Kidney (tissue), 14 donors: ENCODE data around the gene CCDC107. TPM values are rescaled to one million over a fixed set of nuclear protein-coding genes. Genes with fewer than 3 reads are reported as not detected.

Experiments used
- DNase-seq, 5 donors: peaks; one replicate each; pipeline ENCODE4 v3.0.0-alpha.2; 2013 to 2020
- FAIRE-seq: peaks from 2 replicates; lab custom pipeline; 2012; peaks lifted over from hg19 to GRCh38; lab: Jason Lieb, UNC
- H3K27ac ChIP-seq, 2 donors: one replicate each; pipeline ENCODE4 v1.7.0; 2013; ENCODE audit warnings: low read depth in 2 of 2, low read length in 2 of 2, inconsistent platforms in 1 of 2
- H3K27me3 ChIP-seq: one replicate; pipeline ENCODE4 v1.7.1; 2013; ENCODE audit warnings: low read length, inconsistent platforms; ENCODE audit not compliant: control insufficient read depth, insufficient read depth
- H3K36me3 ChIP-seq, 3 donors: one replicate each; pipeline versions ENCODE4 v1.7.0 to v1.7.1; 2013; ENCODE audit warnings: low read length in 3 of 3, control low read depth in 1 of 3, inconsistent platforms in 1 of 3; ENCODE audit not compliant: insufficient read depth in 3 of 3, control insufficient read depth in 2 of 3
- H3K4me1 ChIP-seq, 3 donors: one replicate each; pipeline versions ENCODE4 v1.7.0 to v1.7.1; 2013; ENCODE audit warnings: low read length in 3 of 3, inconsistent platforms in 1 of 3, low read depth in 1 of 3; ENCODE audit not compliant: control insufficient read depth in 2 of 3, insufficient read depth in 2 of 3
- H3K4me3 ChIP-seq, 3 donors: one replicate each; pipeline versions ENCODE4 v1.7.0 to v1.8.1; 2013; ENCODE audit warnings: low read length in 3 of 3, control low read depth in 1 of 3, inconsistent platforms in 1 of 3
- H3K9ac ChIP-seq, 3 donors: one replicate each; pipeline versions ENCODE4 v1.7.0 to v1.7.1; 2013; ENCODE audit warnings: low read length in 3 of 3, control low read depth in 1 of 3, inconsistent platforms in 1 of 3
- H3K9me3 ChIP-seq, 3 donors: one replicate each; pipeline versions ENCODE4 v1.7.0 to v1.7.1; 2013; ENCODE audit warnings: low read length in 3 of 3, control low read depth in 1 of 3, inconsistent platforms in 1 of 3; ENCODE audit not compliant: control insufficient read depth in 2 of 3, insufficient read depth in 1 of 3
- intact Hi-C: fragments of 100-400 bp; cut with DNase I; formaldehyde crosslinking; loops from one replicate; pipeline ENCODE4 v1.11.1; 2022
- polyA plus RNA-seq: library from polyadenylated mRNA; stranded (reverse); fragments of 350-450 nt; fragmentation: Illumina TruSeq; extraction: RNeasy Lipid Tissue Mini Kit (QIAGEN cat#74804); gene quantifications from one replicate; pipeline ENCODE4 v1.2.3, GENCODE V29; 2014; ENCODE audit warnings: low read depth, low replicate concordance; ENCODE audit not compliant: insufficient read depth
- total RNA-seq: library from RNA; stranded (reverse); fragmentation: NEBNext Ultra II Directional; extraction: Animal tissue kit (Norgen Biotek cat#: 25700); gene quantifications from one replicate; pipeline ENCODE4 v1.2.1, GENCODE V29; 2021
- TF ChIP-seq, protein P1 (sequence below): IDR thresholded peaks from 3 replicates; pipeline ENCODE4 v1.5.1; 2012; ENCODE audit warnings: mild to moderate bottlenecking, moderate library complexity, borderline replicate concordance; ENCODE audit not compliant: insufficient read depth; ENCODE audit errors: extremely low read depth
- donor health status: control.
- donor health status: control.
- donor health status: control.
- donor health status: control.
- donor health status: control.
- donor health status: DM: yes; HTN: yes; CAD: no.
- donor health status: Normal renal cell carcinoma (clear cell type).

Gene CCDC107
- total and polyA plus RNA-seq, 2 donors from 2014 or later: 26.8 to 52.3 TPM

DNA sequence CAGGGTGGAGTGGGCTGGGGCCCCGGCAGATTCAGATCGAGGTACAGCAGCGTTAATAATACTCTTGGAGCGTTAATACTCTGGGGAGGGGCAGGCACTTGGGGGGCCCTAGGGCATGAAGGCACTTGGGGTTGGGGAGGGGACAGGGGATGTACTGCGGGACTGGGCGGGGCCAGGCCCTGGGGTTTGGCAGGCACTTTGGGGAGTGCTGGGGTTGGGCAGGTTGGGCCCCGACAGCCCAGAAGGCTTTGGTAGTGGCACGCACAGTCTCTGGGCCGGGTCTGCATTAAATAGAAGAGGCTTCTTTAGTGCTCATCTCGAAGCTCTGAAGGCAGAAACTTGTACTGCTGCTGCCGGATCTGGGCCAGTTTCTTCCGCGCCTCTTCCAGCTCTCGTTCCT, 39.4 kb downstream of the CCDC107 start:
- TF ChIP-seq, protein P1, sequence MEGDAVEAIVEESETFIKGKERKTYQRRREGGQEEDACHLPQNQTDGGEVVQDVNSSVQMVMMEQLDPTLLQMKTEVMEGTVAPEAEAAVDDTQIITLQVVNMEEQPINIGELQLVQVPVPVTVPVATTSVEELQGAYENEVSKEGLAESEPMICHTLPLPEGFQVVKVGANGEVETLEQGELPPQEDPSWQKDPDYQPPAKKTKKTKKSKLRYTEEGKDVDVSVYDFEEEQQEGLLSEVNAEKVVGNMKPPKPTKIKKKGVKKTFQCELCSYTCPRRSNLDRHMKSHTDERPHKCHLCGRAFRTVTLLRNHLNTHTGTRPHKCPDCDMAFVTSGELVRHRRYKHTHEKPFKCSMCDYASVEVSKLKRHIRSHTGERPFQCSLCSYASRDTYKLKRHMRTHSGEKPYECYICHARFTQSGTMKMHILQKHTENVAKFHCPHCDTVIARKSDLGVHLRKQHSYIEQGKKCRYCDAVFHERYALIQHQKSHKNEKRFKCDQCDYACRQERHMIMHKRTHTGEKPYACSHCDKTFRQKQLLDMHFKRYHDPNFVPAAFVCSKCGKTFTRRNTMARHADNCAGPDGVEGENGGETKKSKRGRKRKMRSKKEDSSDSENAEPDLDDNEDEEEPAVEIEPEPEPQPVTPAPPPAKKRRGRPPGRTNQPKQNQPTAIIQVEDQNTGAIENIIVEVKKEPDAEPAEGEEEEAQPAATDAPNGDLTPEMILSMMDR: no peak
- H3K9ac ChIP-seq: no peak overlapping the region
- peaks cover 20 to 51% (median 45%) of the 10 kb centered on the region in 3 donors for H3K36me3 ChIP-seq
- H3K4me3 ChIP-seq: no peak overlapping the region
- peaks cover 0 to 2% (median 0%) of the 10 kb centered on the region in 3 donors for H3K4me1 ChIP-seq
- H3K27ac ChIP-seq: no peak overlapping the region
- H3K9me3 ChIP-seq: no peaks in the 10 kb centered on the region
- no peak for FAIRE-seq
- peak in 1 of 5 donors; percentile 58 for DNase-seq
- no peaks in the 10 kb centered on the region for H3K27me3 ChIP-seq
- intact Hi-C loops: no loop called here

DNA sequence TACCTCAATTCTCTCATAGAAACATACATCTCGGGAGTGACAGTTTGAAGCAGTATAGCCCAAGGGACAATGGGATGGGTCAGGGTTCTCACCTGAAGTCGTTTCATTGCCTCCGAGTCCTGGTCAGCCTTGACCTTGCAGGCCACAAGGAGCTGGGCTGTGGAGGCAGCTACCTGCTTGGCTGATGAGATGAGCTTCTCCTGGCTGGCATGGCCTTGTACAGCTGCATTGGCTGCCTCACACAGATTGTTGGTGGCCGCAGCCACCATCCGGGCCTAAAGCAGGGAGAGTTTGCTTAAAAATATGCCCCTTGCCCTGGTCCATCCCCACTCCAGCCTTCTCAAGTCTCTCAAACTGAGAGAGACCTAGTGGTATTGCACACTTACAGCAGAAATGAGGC, 40.1 kb downstream of the CCDC107 start:
- no peak overlapping the region for H3K9ac ChIP-seq
- TF ChIP-seq, protein P1: no peak
- no peaks in the 10 kb centered on the region for H3K27me3 ChIP-seq
- DNase-seq (peak in 1 of 5 donors; percentile 37), FAIRE-seq (no peak)
- H3K4me1 ChIP-seq: peaks cover 0 to 2% (median 0%) of the 10 kb centered on the region in 3 donors
- H3K27ac ChIP-seq: no peak overlapping the region
- no peaks in the 10 kb centered on the region for H3K9me3 ChIP-seq
- peaks cover 21 to 58% (median 51%) of the 10 kb centered on the region in 3 donors for H3K36me3 ChIP-seq
- intact Hi-C loops: no loop called here
- H3K4me3 ChIP-seq: no peak overlapping the region

DNA sequence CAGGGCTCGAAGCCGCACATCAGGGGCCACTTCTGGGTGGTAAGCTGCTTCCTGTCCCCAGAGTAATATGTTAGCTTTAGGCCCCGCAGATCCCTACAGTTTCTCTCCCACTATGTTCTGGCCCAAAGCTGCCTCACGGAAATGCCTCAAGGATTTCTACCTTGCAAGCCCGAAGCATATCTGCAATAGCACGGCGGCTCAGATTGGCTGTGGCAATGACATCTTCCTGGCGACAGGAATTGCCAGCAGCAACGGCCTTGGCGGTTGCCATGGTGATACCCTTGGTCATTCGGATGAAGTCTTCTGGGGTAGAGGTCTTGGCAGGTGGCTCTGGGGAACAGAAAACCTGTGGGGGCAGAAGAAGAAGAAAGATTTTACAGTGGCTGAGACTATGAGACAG, 41.9 kb downstream of the CCDC107 start:
- Histone ChIP-seq H3K27me3 (no peaks in the 10 kb centered on the region), H3K27ac (no peak overlapping the region), H3K4me3 (no peak overlapping the region), H3K9me3 (no peaks in the 10 kb centered on the region), H3K36me3 (peaks cover 23 to 76% (median 69%) of the 10 kb centered on the region in 3 donors), H3K9ac (no peak overlapping the region), H3K4me1 (peaks cover 0 to 2% (median 0%) of the 10 kb centered on the region in 3 donors)
- DNase-seq: no peak
- no peak for FAIRE-seq
- TF ChIP-seq, protein P1: no peak
- intact Hi-C loops: no loop called here

DNA sequence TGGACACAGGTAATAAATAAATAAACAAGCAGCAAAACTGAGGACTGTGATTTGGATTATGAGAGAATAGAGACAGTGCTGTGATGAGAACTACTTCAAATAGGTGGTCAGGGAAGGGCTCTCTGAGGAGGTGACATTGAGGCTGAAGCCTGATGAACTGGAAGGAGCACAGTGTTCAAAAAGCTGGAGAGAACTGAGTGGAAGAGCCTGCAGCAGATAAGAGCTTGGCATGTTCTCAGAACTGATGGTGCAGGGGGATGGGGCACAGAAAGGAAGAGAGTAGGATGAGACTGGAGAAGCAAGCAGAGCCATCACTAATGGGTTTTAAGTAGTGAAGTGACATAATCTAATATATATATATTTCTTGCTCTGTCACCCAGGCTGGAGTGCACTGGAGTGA, 42.9 kb downstream of the CCDC107 start:
- no peak overlapping the region for H3K9ac ChIP-seq
- no peak for FAIRE-seq
- H3K9me3 ChIP-seq: no peaks in the 10 kb centered on the region
- H3K27ac ChIP-seq: no peak overlapping the region
- no peak overlapping the region for H3K4me3 ChIP-seq
- no peak for DNase-seq
- no peaks in the 10 kb centered on the region for H3K27me3 ChIP-seq
- H3K36me3 ChIP-seq: peaks cover 26 to 85% (median 78%) of the 10 kb centered on the region in 3 donors
- TF ChIP-seq, protein P1: no peak
- intact Hi-C loops: no loop called here
- H3K4me1 ChIP-seq: peaks cover 0 to 2% (median 0%) of the 10 kb centered on the region in 3 donors
